ENCODE measurements around the gene CLEC2L.

The CLEC2L gene

GRCh38 chr7:139557857-139558581, 34.5 kb downstream of the CLEC2L start:
- no peak for DNase-seq (ENCODE audit: low read depth in 3 of 3)

DNA sequence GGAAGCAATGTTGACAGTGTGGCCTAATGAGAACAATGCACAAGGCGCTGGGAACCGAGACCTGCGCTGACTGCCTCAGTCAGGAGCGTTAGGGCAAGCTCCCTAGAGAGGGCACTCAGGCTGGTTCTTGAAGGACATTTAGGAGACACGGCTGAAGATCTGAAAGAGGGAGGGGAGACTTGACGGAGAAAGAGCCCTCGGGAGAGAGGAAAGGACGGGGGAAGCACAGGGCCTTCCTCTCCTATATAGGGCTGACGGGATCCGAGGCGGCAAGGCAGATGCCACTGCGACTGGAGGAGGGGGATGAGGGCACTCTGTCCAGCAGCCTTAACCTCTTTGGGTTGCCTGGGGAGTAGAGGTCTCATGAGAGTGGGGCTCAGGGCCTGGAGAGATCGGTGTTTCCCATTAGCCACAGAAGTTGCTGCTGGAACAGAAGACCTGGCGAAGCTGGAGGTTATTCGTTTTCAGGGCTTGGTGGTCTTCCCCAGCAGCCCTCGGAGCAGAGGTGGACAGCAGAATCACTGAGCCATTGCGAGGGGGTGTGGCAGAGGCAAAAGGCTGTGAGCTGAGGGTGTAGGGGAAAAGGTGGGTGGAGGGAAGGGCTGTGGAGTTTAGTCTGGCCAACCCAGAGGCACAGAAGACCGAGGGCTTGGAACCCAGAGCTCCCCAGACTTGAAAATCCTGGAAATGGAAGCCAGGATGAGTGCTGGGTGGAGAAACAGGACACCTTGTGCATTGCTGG, 36.0 kb downstream of the CLEC2L start:
- DNase-seq (ENCODE audit: low read depth in 3 of 3) = no peak

DNA sequence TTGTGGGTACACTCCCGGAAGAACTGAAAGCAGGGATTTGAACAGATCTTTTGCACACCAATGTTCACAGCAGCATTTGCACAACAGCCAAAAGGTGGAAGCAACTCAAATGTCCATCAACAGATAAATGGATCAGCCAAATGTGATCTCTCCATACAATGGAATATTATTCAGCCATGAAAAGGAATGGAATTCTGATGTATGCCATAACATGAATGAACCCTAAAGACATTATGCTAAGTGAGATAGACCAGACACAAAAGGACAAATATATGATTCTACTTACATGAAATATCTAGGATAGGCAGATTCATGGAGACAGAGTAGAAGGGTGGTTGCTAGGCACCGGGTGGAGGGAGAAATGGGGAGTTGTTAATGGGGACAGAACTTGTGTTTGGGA, 36.7 kb downstream of the CLEC2L start:
- no peak for DNase-seq (ENCODE audit: low read depth in 3 of 3)

- DNase-seq (ENCODE audit: low read depth in 3 of 3) = no peak
These were observed 37.2 kb downstream of the CLEC2L start for GRCh38 chr7:139560678-139561077.

- DNase-seq (ENCODE audit: low read depth in 3 of 3) = no peak
These were observed 39.0 kb downstream of the CLEC2L start for GRCh38 chr7:139562491-139562890.

GRCh38 chr7:139562961-139563565, 39.6 kb downstream of the CLEC2L start:
- DNase-seq (ENCODE audit: low read depth in 3 of 3) = no peak

- DNase-seq (ENCODE audit: low read depth in 3 of 3) = no peak
These were observed 40.4 kb downstream of the CLEC2L start for GRCh38 chr7:139563856-139564255.

DNA sequence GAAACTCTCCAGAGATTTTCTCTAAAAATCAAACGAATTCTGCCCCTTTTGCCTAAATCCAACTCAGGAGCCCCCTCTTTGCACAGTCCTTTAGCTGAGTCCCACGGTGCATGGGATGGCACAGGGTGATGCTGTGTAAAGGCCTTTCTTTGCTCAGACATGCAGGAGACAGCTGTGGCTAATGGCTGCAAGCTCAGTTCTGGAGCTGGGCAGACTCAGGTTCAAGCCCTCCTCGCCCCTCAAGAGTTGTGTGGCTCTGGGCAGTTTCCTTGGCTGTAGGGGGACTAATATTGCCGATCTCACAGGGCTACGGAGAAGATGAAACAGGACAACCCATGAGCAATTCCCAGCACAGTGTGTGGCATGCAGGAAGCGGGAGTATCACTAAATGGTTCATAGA, 42.6 kb downstream of the CLEC2L start:
- DNase-seq (ENCODE audit: low read depth in 3 of 3) = no peak

- DNase-seq (ENCODE audit: low read depth in 3 of 3) = no peak
These were observed 43.5 kb downstream of the CLEC2L start for GRCh38 chr7:139566736-139567646.

GRCh38 chr7:139567647-139568345, 44.3 kb downstream of the CLEC2L start:
- no peak for DNase-seq (ENCODE audit: low read depth in 3 of 3)

GRCh38 chr7:139568346-139568675, 44.8 kb downstream of the CLEC2L start:
- DNase-seq (ENCODE audit: low read depth in 3 of 3) = no peak

- DNase-seq (ENCODE audit: low read depth in 3 of 3) = no peak
These were observed 45.5 kb downstream of the CLEC2L start for GRCh38 chr7:139568813-139569490.

- DNase-seq (ENCODE audit: low read depth in 3 of 3) = no peak
These were observed 46.6 kb downstream of the CLEC2L start for GRCh38 chr7:139570119-139570518.

GRCh38 chr7:139570626-139571025, 47.1 kb downstream of the CLEC2L start:
- no peak for DNase-seq (ENCODE audit: low read depth in 3 of 3)

DNA sequence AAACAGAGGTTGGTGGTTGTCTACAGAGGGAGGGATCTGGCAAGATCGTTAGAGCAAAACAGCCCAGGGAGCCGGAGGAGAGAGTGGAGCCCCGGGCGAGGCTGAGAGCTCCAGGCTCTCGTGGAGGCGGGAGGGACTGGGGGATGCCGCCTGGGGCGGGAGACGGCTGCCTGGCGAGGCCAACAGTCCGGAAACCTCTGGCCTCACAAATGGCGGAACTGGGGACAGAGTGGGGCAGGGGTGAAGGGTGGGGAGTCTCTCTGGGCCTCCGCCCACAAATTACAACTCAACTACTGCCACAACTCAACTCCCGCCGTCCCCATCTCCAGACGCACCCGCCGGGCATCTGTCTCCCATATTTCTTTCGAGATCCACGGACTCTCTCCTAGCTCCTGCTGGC, 47.7 kb downstream of the CLEC2L start:
- DNase-seq (ENCODE audit: low read depth in 3 of 3) = no peak

DNA sequence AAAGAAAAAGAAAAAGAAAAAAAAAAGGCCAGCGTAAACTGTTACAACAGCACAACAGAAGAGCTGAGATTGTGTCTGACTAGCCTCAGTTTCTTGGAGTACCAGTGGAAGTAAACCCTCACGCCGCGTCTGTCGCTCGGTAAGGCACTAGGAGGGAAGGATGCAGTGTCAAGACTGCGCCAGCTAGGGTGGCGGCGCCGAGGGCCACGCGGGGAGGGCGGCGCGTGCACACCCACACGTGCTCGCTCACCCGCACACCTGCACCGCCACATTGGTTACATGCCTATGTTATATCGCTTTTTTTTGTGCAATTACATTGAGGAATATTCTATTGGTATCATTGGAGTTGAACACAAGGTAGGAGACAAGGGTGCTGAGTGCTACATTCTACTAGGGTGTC, 48.2 kb downstream of the CLEC2L start:
- DNase-seq (ENCODE audit: low read depth in 3 of 3) = no peak

DNA sequence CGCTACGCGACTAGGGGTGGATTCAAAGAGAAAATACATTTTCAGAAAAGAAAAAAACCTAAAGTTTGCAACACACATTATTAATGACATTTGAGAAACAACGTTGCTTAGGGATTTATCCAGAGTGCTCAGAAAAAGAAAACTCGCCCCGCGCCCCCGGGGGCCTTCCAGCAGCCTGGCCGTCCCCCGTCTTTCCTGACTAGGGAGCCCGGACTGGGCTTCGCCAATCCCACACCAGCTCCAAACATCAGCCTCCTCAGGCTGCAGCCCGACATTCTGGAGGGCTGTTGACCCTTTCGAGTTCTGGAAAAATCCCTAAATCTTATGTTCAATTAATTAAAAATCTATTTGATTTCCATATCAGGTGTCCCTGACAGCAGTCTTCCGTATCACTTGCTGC, 48.6 kb downstream of the CLEC2L start:
- no peak for DNase-seq (ENCODE audit: low read depth in 3 of 3)

DNA sequence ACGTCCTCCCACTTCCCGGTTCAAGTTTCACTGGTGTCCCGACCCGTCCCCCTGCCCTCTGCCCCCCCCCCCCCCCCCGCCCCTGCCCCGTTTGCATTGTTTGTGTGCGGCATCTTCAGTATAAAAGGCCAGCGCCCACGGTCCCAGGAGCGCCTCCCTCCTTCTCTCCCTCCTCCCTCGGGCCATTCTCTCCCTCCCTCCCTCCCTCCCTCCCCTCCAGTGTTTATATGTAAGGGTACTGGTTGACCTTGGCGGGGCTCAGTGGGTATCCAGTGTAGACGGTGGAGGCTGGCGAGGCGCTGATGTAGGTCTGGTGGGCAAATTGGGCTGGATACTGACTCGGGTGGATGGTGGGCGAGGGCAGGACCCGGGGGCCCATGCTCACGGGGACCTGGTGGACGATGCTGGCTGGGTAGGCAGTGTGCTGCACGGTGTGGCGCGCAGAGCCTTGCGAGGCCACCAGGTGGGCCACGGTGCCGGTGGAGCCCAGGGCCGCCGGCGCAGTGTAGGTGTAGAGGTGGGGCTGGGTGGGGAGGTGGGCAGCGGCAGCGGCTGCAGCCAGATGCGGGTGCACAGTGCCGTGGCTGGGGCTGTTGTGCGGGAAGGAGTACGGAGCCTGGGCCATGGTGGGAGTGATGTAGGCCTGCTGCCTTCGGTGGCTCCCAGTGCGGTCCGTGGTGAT, 49.4 kb downstream of the CLEC2L start:
- DNase-seq (ENCODE audit: low read depth in 3 of 3) = no peak

DNA sequence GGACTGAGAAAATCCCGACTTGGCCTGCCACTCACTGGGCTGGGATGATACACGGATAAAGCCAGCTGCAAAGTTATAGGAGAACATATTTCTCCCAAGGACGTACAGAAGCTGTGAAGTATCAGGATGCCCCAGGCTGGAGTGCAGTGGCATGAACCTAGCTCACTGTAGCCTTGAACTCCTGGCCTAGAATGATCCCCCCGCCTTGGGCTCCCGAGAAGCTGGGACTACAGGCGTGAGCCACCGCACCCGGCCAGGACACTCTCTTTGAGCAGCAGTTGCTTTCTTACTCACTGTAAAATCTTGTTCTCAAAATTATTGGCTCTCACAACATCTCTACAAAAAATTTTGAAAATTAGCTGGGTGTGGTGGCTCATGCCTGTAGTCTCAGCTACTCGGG, 50.4 kb downstream of the CLEC2L start:
- DNase-seq (ENCODE audit: low read depth in 3 of 3) = no peak

DNA sequence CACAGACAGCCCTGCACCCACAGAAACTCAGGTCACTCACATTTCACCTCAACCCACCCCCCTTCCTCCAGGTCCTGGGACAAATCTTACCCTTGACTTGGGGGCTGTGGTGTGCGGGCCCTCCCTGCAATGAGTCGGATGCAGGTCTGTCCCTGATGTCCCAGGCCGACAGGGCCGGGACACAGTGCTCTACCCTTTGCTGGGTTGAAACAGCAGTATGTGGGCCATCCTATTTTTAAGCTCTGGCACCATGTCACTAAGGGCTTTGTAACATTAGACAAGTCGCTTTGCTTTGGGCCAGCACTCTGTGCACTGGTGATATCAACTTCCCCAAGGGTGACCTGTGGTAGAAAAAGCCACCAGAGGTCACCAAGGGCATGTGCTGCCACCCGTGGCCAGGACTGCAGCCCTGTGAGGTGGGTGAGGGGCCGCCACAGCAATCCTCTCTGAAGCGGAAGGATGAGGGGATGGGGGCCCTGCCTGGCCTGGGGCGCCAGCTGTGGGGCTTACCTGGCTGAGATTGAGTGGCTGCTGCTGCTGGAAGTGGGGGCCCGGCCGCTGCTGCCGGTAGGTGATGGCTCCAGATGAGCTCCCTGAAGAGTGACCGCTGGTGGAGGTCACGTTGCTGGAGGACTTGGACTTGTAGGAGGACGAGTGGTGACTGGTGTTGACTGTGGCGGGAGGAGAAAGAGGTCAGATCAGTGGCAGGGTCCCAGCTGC, 51.3 kb downstream of the CLEC2L start:
- no peak for DNase-seq (ENCODE audit: low read depth in 3 of 3)

All from stimulated activated CD4-positive, alpha-beta T cell treated with anti-CD3 and anti-CD28 coated beads, TNF-alpha, amount 100 ng/mL, for 48 hours (primary cell).